Esophagus (tissue), 2 donors: ENCODE measurements around the gene SSUH2. TPM values are rescaled to one million over a fixed set of nuclear protein-coding genes. Genes with fewer than 3 reads are reported as not detected.

Experiments used
- H3K27ac ChIP-seq, 2 donors: one replicate each; pipeline ENCODE4 v1.5.1; 2013; ENCODE audit warnings: low read depth in 2 of 2, mild to moderate bottlenecking in 2 of 2, inconsistent platforms in 1 of 2, low read length in 1 of 2, moderate library complexity in 1 of 2
- H3K27me3 ChIP-seq, 2 donors: one replicate each; pipeline ENCODE4 v1.6.1; 2013; ENCODE audit warnings: low read length in 2 of 2, control low read depth in 1 of 2, mild to moderate bottlenecking in 1 of 2; ENCODE audit not compliant: insufficient read depth in 2 of 2, control insufficient read depth in 1 of 2
- H3K36me3 ChIP-seq, 2 donors: one replicate each; pipeline ENCODE4 v1.6.1; 2013; ENCODE audit warnings: low read length in 1 of 2; ENCODE audit not compliant: control insufficient read depth in 2 of 2, insufficient read depth in 2 of 2
- H3K4me1 ChIP-seq, 2 donors: one replicate each; pipeline ENCODE4 v1.6.1; 2013; ENCODE audit warnings: low read length in 1 of 2; ENCODE audit not compliant: control insufficient read depth in 2 of 2, insufficient read depth in 2 of 2
- H3K4me3 ChIP-seq, 2 donors: one replicate each; pipeline ENCODE4 v1.5.1; 2013; ENCODE audit warnings: low read length in 2 of 2, mild to moderate bottlenecking in 2 of 2, low read depth in 1 of 2, moderate library complexity in 1 of 2
- H3K9me3 ChIP-seq, 2 donors: one replicate each; pipeline ENCODE4 v1.6.1; 2013; ENCODE audit warnings: mild to moderate bottlenecking in 2 of 2, low read depth in 1 of 2, low read length in 1 of 2, moderate library complexity in 1 of 2; ENCODE audit not compliant: control insufficient read depth in 2 of 2, insufficient read depth in 1 of 2
- WGBS, 2 donors: extraction: QIAGEN DNeasy Blood & Tissue Kit; methylation state at CpG; one replicate each; pipeline ENCODE4 v1.1.7; 2013; 5-methylcytosine and 5-hydroxymethylcytosine counted together
- polyA plus RNA-seq, 2 donors: library from polyadenylated mRNA; stranded (reverse); fragments of 200-250 nt; gene quantifications; one replicate each; pipeline ENCODE4 v1.2.3, GENCODE V29; 2013
- donor health status: healthy with polysubstance abuse.
- donor health status: Bipolar disorder and iron deficiency.

Gene SSUH2
- polyA plus RNA-seq, 2 donors, result 0.22 to 0.51 TPM

- 62 to 68% methylated on average over 7 of the region's 7 CpGs for WGBS, 2 donors
- peak overlapping the region; percentile 68 to 79 for H3K27ac ChIP-seq
- peaks cover 0 to 10% of the 10 kb centered on the region in 2 donors for H3K4me1 ChIP-seq
Observed at GRCh38 chr3:8619548-8619947, 25.1 kb downstream of the SSUH2 start.

GRCh38 chr3:8618950-8619349 lies 25.6 kb downstream of the SSUH2 start:
- 92 to 95% methylated on average over 4 of the region's 4 CpGs for WGBS, 2 donors
- peak overlapping the region; percentile 68 to 79 for H3K27ac ChIP-seq
- H3K27me3 ChIP-seq, result no peaks in the 10 kb centered on the region
- H3K4me3 ChIP-seq, result no peak overlapping the region
- peaks cover 0 to 2% of the 10 kb centered on the region in 2 donors for H3K9me3 ChIP-seq
- peaks cover 0 to 10% of the 10 kb centered on the region in 2 donors for H3K4me1 ChIP-seq
- no peaks in the 10 kb centered on the region for H3K36me3 ChIP-seq

More at GRCh38 chr3:8619548-8619947, 25.1 kb downstream of the SSUH2 start:
- Histone ChIP-seq H3K36me3 (no peaks in the 10 kb centered on the region), H3K9me3 (peaks cover 0 to 2% of the 10 kb centered on the region in 2 donors), H3K27me3 (no peaks in the 10 kb centered on the region), H3K4me3 (no peak overlapping the region)

GRCh38 chr3:8617921-8618320 lies 26.7 kb downstream of the SSUH2 start:
- Histone ChIP-seq H3K36me3 (no peaks in the 10 kb centered on the region), H3K4me3 (no peak overlapping the region), H3K27ac (no peak overlapping the region), H3K4me1 (peaks cover 0 to 7% of the 10 kb centered on the region in 2 donors), H3K9me3 (peaks cover 0 to 2% of the 10 kb centered on the region in 2 donors), H3K27me3 (no peaks in the 10 kb centered on the region)
- 93 to 97% methylated on average over 5 of the region's 5 CpGs for WGBS, 2 donors

- no peak overlapping the region for H3K4me3 ChIP-seq
- WGBS, 2 donors, result 93 to 95% methylated on average over 8 of the region's 8 CpGs
- no peaks in the 10 kb centered on the region for H3K27me3 ChIP-seq
- H3K4me1 ChIP-seq, result peaks cover 5 to 10% of the 10 kb centered on the region in 2 donors
- H3K36me3 ChIP-seq, result no peaks in the 10 kb centered on the region
- H3K27ac ChIP-seq, result no peak overlapping the region
- no peaks in the 10 kb centered on the region for H3K9me3 ChIP-seq
Observed at GRCh38 chr3:8610951-8611350, 33.6 kb downstream of the SSUH2 start.

- H3K27ac ChIP-seq, result no peak overlapping the region
- no peaks in the 10 kb centered on the region for H3K9me3 ChIP-seq
- no peaks in the 10 kb centered on the region for H3K36me3 ChIP-seq
- H3K27me3 ChIP-seq, result no peaks in the 10 kb centered on the region
- peaks cover 5 to 12% of the 10 kb centered on the region in 2 donors for H3K4me1 ChIP-seq
- WGBS, 2 donors, result 84 to 86% methylated on average over 10 of the region's 10 CpGs
- no peak overlapping the region for H3K4me3 ChIP-seq
Observed at GRCh38 chr3:8608791-8609467, 35.7 kb downstream of the SSUH2 start.

GRCh38 chr3:8608041-8608790 lies 36.4 kb downstream of the SSUH2 start:
- H3K36me3 ChIP-seq, result no peaks in the 10 kb centered on the region
- 79 to 83% methylated on average over 16 of the region's 16 CpGs for WGBS, 2 donors
- H3K9me3 ChIP-seq, result no peaks in the 10 kb centered on the region
- peaks cover 5 to 14% of the 10 kb centered on the region in 2 donors for H3K4me1 ChIP-seq
- H3K4me3 ChIP-seq, result no peak overlapping the region
- H3K27ac ChIP-seq, result no peak overlapping the region
- H3K27me3 ChIP-seq, result no peaks in the 10 kb centered on the region

GRCh38 chr3:8607234-8608040 lies 37.2 kb downstream of the SSUH2 start:
- H3K27ac ChIP-seq, result peak overlapping the region in 1 of 2 donors; percentile 50
- 56 to 60% methylated on average over 7 of the region's 7 CpGs for WGBS, 2 donors
- H3K4me1 ChIP-seq, result peaks cover 5 to 17% of the 10 kb centered on the region in 2 donors
- H3K36me3 ChIP-seq, result no peaks in the 10 kb centered on the region
- no peaks in the 10 kb centered on the region for H3K9me3 ChIP-seq
- no peaks in the 10 kb centered on the region for H3K27me3 ChIP-seq
- H3K4me3 ChIP-seq, result no peak overlapping the region

GRCh38 chr3:8606701-8607231 lies 37.8 kb downstream of the SSUH2 start:
- Histone ChIP-seq H3K36me3 (no peaks in the 10 kb centered on the region), H3K9me3 (no peaks in the 10 kb centered on the region), H3K4me3 (no peak overlapping the region), H3K4me1 (peaks cover 5 to 17% of the 10 kb centered on the region in 2 donors), H3K27ac (no peak overlapping the region), H3K27me3 (no peaks in the 10 kb centered on the region)
- WGBS, 2 donors, result 31 to 49% methylated on average over 7 of the region's 7 CpGs

- Histone ChIP-seq H3K4me1 (peaks cover 5 to 17% of the 10 kb centered on the region in 2 donors), H3K4me3 (no peak overlapping the region), H3K9me3 (no peaks in the 10 kb centered on the region), H3K36me3 (no peaks in the 10 kb centered on the region), H3K27me3 (no peaks in the 10 kb centered on the region), H3K27ac (no peak overlapping the region)
- WGBS, 2 donors, result 88 to 91% methylated on average over 3 of the region's 3 CpGs
Observed at GRCh38 chr3:8604988-8605387, 39.6 kb downstream of the SSUH2 start.
